SK-N-SH (cell line): ENCODE results near the gene IGFALS. TPM values are rescaled to one million over a fixed set of nuclear protein-coding genes. Genes with fewer than 3 reads are reported as not detected.

ENCODE experiments used
- CTCF ChIA-PET: fragments of 300-600, 350-600 bp; formaldehyde crosslinking; extraction: SDS; loops from one replicate; lab custom pipeline; 2021; lab: Yijun Ruan, JAX
- POLR2A ChIA-PET: fragments of 350-600 bp; sonication (Branson Sonifier 250); formaldehyde crosslinking; extraction: SDS; loops from one replicate; lab custom pipeline; 2020; ENCODE audit warnings: antibody characterized with exemption, inconsistent platforms; lab: Yijun Ruan, JAX
- DNase-seq: peaks from one replicate; pipeline ENCODE4 v3.0.0; 2012
- H2AFZ ChIP-seq: fragments of 200-600 bp; sonication (generic); 2 replicates; pipeline ENCODE4 v1.8.1; 2016; ENCODE audit warnings: antibody characterized with exemption, mild to moderate bottlenecking, low read depth
- H3F3A ChIP-seq: fragments of 200-600 bp; sonication (generic); replicated peaks from 2 replicates; pipeline ENCODE3; 2016; ENCODE audit warnings: antibody characterized with exemption, mild to moderate bottlenecking; ENCODE audit not compliant: insufficient read depth
- H3K27ac ChIP-seq, 2 experiments: fragments of 200-500 bp in 1 of 2; fragments of 200-600 bp in 1 of 2; sonication (Bioruptor generic) in 1 of 2; sonication (generic), shearing (Covaris generic) in 1 of 2; 2 replicates each; pipeline versions ENCODE4 v1.5.1 to v1.6.1; 2014 to 2016; ENCODE audit warnings: low read depth in 2 of 2, inconsistent platforms in 1 of 2, low read length in 1 of 2, mild to moderate bottlenecking in 1 of 2, mixed read lengths in 1 of 2
- H3K27me3 ChIP-seq: fragments of 200-600 bp; sonication (generic), shearing (Covaris generic); 2 replicates; pipeline ENCODE4 v1.6.1; 2016; ENCODE audit warnings: mixed run types; ENCODE audit not compliant: insufficient read depth
- H3K36me3 ChIP-seq, 2 experiments: fragments of 200-500 bp in 1 of 2; fragments of 200-600 bp in 1 of 2; sonication (Bioruptor generic) in 1 of 2; sonication (generic) in 1 of 2; replicated peaks in 1 of 2; 2 replicates each; pipeline versions ENCODE3 to v1.5.1; 2014 to 2016; ENCODE audit warnings: low read length in 1 of 2, mild to moderate bottlenecking in 1 of 2; ENCODE audit not compliant: insufficient read depth in 2 of 2, control insufficient read depth in 1 of 2
- H3K4me1 ChIP-seq, 2 experiments: fragments of 200-500 bp in 1 of 2; fragments of 200-600 bp in 1 of 2; sonication (Bioruptor generic) in 1 of 2; sonication (generic), shearing (Covaris generic) in 1 of 2; 2 replicates each; pipeline versions ENCODE4 v1.5.1 to v1.6.1; 2014 to 2016; ENCODE audit warnings: low read depth in 1 of 2, low read length in 1 of 2, mixed run types in 1 of 2; ENCODE audit not compliant: insufficient read depth in 2 of 2, control insufficient read depth in 1 of 2
- H3K4me2 ChIP-seq: fragments of 200-600 bp; sonication (generic), shearing (Covaris generic); 2 replicates; pipeline ENCODE4 v1.6.1; 2017; ENCODE audit warnings: mixed run types
- H3K4me3 ChIP-seq, 2 experiments: fragments of 200-500 bp in 1 of 2; fragments of 200-600 bp in 1 of 2; sonication (Bioruptor generic) in 1 of 2; sonication (generic), shearing (Covaris generic) in 1 of 2; 2 replicates each; pipeline versions ENCODE4 v1.5.1 to v1.8.1; 2014 to 2016; ENCODE audit warnings: low read depth in 2 of 2, inconsistent platforms in 1 of 2, low read length in 1 of 2, mild to moderate bottlenecking in 1 of 2, mixed read lengths in 1 of 2, moderate library complexity in 1 of 2
- H3K79me2 ChIP-seq: fragments of 200-600 bp; sonication (generic); 2 replicates; pipeline ENCODE4 v1.8.1; 2017; ENCODE audit warnings: mild to moderate bottlenecking; ENCODE audit not compliant: insufficient read depth
- H3K9ac ChIP-seq: fragments of 200-600 bp; sonication (generic); 2 replicates; pipeline ENCODE4 v1.6.1; 2017; ENCODE audit warnings: mixed run types
- H3K9me2 ChIP-seq: fragments of 200-600 bp; sonication (generic); 2 replicates; pipeline ENCODE4 v1.6.1; 2017; ENCODE audit warnings: mixed run types
- H3K9me3 ChIP-seq: fragments of 200-600 bp; sonication (generic); 2 replicates; pipeline ENCODE4 v1.6.1; 2017; ENCODE audit warnings: mixed run types, mild to moderate bottlenecking, moderate library complexity
- H4K20me1 ChIP-seq: fragments of 200-600 bp; sonication (generic); 2 replicates; pipeline ENCODE4 v1.6.1; 2017; ENCODE audit warnings: mild to moderate bottlenecking, mixed run types; ENCODE audit not compliant: insufficient read depth
- CHD2 ChIP-seq: fragments of 150-350 bp; IDR thresholded peaks from 2 replicates; pipeline ENCODE4 v1.6.1; 2018; ENCODE audit warnings: low read length; ENCODE audit not compliant: partially characterized antibody
- FOSL2 ChIP-seq: IDR thresholded peaks from 2 replicates; pipeline ENCODE4 v1.4.0; 2012; ENCODE audit warnings: low read depth, mild to moderate bottlenecking, moderate library complexity, borderline replicate concordance
- POLR2AphosphoS5 ChIP-seq: IDR thresholded peaks from 2 replicates; pipeline ENCODE4 v1.6.1; 2012; ENCODE audit warnings: low read depth, low read length
- TAF1 ChIP-seq: IDR thresholded peaks from 2 replicates; pipeline ENCODE4 v1.6.1; 2012; ENCODE audit warnings: low read depth, mild to moderate bottlenecking, low read length, moderate library complexity, borderline replicate concordance
- TEAD4 ChIP-seq: IDR thresholded peaks from 2 replicates; pipeline ENCODE4 v1.4.0; 2012; ENCODE audit warnings: mild to moderate bottlenecking, borderline replicate concordance; ENCODE audit not compliant: insufficient read depth
- YY1 ChIP-seq: IDR thresholded peaks from 2 replicates; pipeline ENCODE4 v1.4.0; 2012; ENCODE audit warnings: low read depth, mild to moderate bottlenecking
- WGBS: methylation state at CpG from one replicate; pipeline ENCODE4 v1.1.6; 2017; ENCODE audit warnings: low lambda C conversion rate; 5-methylcytosine and 5-hydroxymethylcytosine counted together
- polyA plus RNA-seq, 3 experiments: library from polyadenylated mRNA; depleted of rRNA; stranded (reverse); fragments of >200 nt; gene quantifications; 2 replicates each; pipeline ENCODE4 v1.2.3, GENCODE V29; 2012
- TF ChIP-seq, protein P1 (sequence below): IDR thresholded peaks from 2 replicates; pipeline ENCODE4; 2012
- TF ChIP-seq, protein P2 (sequence below): fragments of 150-350 bp; IDR thresholded peaks from 2 replicates; pipeline ENCODE4 v1.6.1; 2016; ENCODE audit warnings: mild to moderate bottlenecking, low read depth, low read length
- TF ChIP-seq, protein P3 (sequence below): IDR thresholded peaks from 2 replicates; pipeline ENCODE4 v1.4.0; 2012; ENCODE audit warnings: low read depth

The IGFALS gene
- polyA plus RNA-seq, 1 of the 3 experiments (the other 2 are of a cell fraction): 0.02 TPM

DNA sequence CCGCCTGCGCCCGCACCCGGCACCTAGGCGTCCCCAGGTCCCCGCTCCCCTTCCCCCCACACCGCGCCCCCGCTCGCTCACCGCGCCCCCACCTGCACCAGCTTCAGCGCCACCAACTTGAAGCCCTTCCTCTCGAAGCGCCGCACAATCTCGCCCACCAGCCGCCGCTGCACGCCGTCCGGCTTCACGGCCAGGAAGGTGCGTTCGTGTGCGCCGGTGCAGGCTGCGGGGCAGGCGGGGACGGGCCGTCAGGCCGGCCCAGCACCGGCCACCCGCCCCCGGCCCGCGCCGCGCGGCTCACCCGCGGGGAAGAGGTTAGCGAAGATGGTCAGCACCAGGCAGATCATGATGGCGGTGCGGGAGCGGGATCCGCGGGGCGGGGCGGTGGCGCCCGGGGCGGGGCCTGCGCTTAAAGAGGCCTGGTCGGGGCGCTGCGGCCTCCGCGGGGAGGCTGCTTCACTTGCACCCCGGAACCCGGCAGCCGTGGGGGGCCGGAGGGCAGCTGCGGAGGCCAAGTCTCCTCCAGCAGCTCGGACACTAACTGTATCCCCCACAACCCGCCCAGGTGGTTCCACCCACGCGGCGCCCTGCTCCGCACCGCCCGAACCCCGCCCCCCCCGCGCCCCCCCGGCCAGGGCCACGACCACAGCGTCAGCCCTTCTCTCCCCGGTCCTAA lies 22.2 kb downstream of the IGFALS start, which contains the start of gene NME3:
Gene NME3, minus strand, starts transcription at position 356 of the 676 bp plus-strand sequence. Its CDS starts 9 bp downstream, at position 347.
- Histone ChIP-seq H3K4me3 (peak within 1 kb of the TSS; percentile 90 to 91), H3K27me3 (no peaks in the 10 kb centered on the region), H2AFZ (no peak within 1 kb of the TSS), H3F3A (peaks cover 11% of the 10 kb centered on the region), H3K27ac (peak within 1 kb of the TSS; percentile 78 to 92; a peak in 3 of 4 replicates), H3K79me2 (peaks cover 31% of the 10 kb centered on the region), H3K9ac (peak within 1 kb of the TSS; percentile 93), H4K20me1 (0 out of 2 replicates have a peak, but pooled peaks cover 11% of the 10 kb centered on the region), H3K4me2 (peak within 1 kb of the TSS; percentile 95), H3K9me3 (no peaks in the 10 kb centered on the region), H3K36me3 (peaks cover 6 to 39% of the 10 kb centered on the region in 2 experiments), H3K9me2 (no peaks in the 10 kb centered on the region), H3K4me1 (peaks cover 0 to 32% of the 10 kb centered on the region in 2 experiments; a peak in 2 of 4 replicates)
- peak; percentile 61; the same call in 1 of the 2 replicates for TF ChIP-seq YY1
- TF ChIP-seq, protein P1, sequence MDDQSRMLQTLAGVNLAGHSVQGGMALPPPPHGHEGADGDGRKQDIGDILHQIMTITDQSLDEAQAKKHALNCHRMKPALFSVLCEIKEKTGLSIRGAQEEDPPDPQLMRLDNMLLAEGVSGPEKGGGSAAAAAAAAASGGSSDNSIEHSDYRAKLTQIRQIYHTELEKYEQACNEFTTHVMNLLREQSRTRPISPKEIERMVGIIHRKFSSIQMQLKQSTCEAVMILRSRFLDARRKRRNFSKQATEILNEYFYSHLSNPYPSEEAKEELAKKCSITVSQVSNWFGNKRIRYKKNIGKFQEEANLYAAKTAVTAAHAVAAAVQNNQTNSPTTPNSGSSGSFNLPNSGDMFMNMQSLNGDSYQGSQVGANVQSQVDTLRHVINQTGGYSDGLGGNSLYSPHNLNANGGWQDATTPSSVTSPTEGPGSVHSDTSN: peak; percentile 15; the same call in 1 of the 2 replicates
- no peak for TF ChIP-seq TAF1
- no peak for TF ChIP-seq FOSL2
- CTCF ChIA-PET: interaction anchor here (0.6 to 4.4 kb wide), 3 partner anchors 12 to 887 kb away, joined by 3 to 40 read pairs (median 13); partner anchors contain the start of genes MAPK8IP3, NUBP2 and SPSB3
- POLR2A ChIA-PET: interaction anchor here (0.9 to 3.8 kb wide), 2 partner anchors 11 to 32 kb away, joined by 4 to 24 read pairs; partner anchors contain the start of genes NUBP2 and SPSB3
- peak; percentile 92 for DNase-seq
- 4% methylated on average over 43 of the region's 79 CpGs for WGBS

DNA sequence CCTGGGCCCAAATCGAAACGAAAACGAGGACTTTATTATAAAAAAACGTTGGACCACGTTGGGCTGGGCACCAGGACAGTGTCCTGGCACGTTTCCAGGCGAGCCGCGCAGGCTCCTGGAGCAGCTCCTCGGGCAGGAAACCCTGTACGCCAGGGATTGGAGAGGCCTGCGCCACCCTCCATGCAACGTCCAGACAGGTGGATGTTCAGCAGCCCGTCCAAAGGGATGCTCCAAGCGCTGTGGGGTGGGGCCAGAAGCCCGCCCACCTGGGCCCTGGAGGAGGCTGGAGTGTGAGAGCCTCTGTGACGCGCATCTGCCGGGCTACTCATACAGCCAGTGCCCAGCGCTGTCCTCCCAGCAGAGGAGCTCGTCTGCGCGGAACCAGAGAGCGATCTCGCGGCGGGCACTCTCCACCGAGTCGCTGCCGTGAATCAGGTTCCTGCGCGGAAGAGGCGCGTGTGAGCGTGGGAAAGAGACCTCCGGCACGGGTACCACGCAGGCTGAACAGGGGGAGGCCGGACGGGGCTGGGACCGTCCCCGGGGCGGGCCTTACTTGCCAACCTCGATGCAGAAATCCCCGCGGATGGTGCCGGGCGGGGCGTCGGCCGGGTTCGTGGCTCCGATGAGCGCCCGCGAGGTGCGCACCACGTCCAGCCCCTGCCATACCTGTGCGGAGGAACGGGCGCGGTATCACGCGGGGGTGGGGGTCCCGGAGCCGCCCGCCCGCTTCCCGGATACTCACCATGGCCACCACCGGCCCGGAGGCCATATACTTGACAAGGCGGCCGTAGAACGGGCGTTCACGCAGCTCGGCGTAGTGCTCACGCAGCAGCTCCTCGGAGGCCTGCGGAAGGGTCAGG lies 22.9 kb downstream of the IGFALS start:
- Histone ChIP-seq H3K4me1 (peaks cover 0 to 32% of the 10 kb centered on the region in 2 experiments; a peak in 2 of 4 replicates), H3K4me2 (peak overlapping the region; percentile 95), H4K20me1 (0 out of 2 replicates have a peak, but pooled peaks cover 11% of the 10 kb centered on the region), H3K36me3 (peaks cover 6 to 40% of the 10 kb centered on the region in 2 experiments), H3K27ac (peak overlapping the region in 1 of 2 experiments; percentile 92; a peak in 2 of 4 replicates), H3K79me2 (peaks cover 30% of the 10 kb centered on the region), H3K9me3 (no peaks in the 10 kb centered on the region), H3K9me2 (no peaks in the 10 kb centered on the region), H3K27me3 (no peaks in the 10 kb centered on the region), H2AFZ (no peak overlapping the region), H3F3A (peaks cover 11% of the 10 kb centered on the region), H3K9ac (peak overlapping the region; percentile 93), H3K4me3 (peak overlapping the region; percentile 90 to 91)
- ChIA-PET CTCF (interaction anchor here (3.5 kb wide), 1 partner anchor 64 kb away, joined by 13 read pairs; the partner anchor contains the start of gene MAPK8IP3), POLR2A (interaction anchor here (0.6 to 3.8 kb wide), 4 partner anchors 12 to 959 kb away, joined by 3 to 24 read pairs (median 4); partner anchors contain the start of genes NUBP2, SPSB3 and TRAF7)
- 33% methylated on average over 17 of the region's 81 CpGs for WGBS
- peak; percentile 76 for DNase-seq
- TF ChIP-seq, protein P2, sequence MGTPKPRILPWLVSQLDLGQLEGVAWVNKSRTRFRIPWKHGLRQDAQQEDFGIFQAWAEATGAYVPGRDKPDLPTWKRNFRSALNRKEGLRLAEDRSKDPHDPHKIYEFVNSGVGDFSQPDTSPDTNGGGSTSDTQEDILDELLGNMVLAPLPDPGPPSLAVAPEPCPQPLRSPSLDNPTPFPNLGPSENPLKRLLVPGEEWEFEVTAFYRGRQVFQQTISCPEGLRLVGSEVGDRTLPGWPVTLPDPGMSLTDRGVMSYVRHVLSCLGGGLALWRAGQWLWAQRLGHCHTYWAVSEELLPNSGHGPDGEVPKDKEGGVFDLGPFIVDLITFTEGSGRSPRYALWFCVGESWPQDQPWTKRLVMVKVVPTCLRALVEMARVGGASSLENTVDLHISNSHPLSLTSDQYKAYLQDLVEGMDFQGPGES: no peak
- TF ChIP-seq TEAD4: no peak
- 0 out of 2 replicates have a peak, but pooled peaks have one; percentile 8 for TF ChIP-seq POLR2AphosphoS5
- peak; percentile 3 for TF ChIP-seq CHD2
- TF ChIP-seq, protein P3, sequence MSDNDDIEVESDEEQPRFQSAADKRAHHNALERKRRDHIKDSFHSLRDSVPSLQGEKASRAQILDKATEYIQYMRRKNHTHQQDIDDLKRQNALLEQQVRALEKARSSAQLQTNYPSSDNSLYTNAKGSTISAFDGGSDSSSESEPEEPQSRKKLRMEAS: 0 out of 2 replicates have a peak, but pooled peaks have one; percentile 29
